ENCODE measurements around the gene ITSN1.

GRCh38 chr21:33815143-33815707 lies 172.9 kb downstream of the ITSN1 start:
- TF ChIP-seq CTCF (IDR thresholded peaks at IDR 0.05): no peak
- no peak for TF ChIP-seq ZFX (IDR thresholded peaks at IDR 0.05; ENCODE audit: borderline replicate concordance)
